Fibroblast of villous mesenchyme (primary cell): ENCODE results near the gene ZCCHC24. TPM values are rescaled to one million over a fixed set of nuclear protein-coding genes. Genes with fewer than 3 reads are reported as not detected.

Experiments used
- DNase-seq: peaks from one replicate; pipeline ENCODE4 v3.0.0-alpha.2; 2010; ENCODE audit warnings: low read depth
- H3K4me3 ChIP-seq: 2 replicates; pipeline ENCODE4 v1.5.1; 2011; ENCODE audit warnings: low read depth, mild to moderate bottlenecking, low read length
- CTCF ChIP-seq: IDR thresholded peaks from 2 replicates; pipeline ENCODE4 v1.5.1; 2012; ENCODE audit warnings: low read depth, mild to moderate bottlenecking, low read length; ENCODE audit not compliant: insufficient read depth
- total RNA-seq: library from RNA; depleted of rRNA; stranded (reverse); fragments of >200 nt; gene quantifications from 2 replicates; pipeline ENCODE4 v1.2.3, GENCODE V29; 2012

ZCCHC24 gene
- total RNA-seq, 1 donor, result 36.7 TPM

GRCh38 chr10:79390057-79390456 lies 55.4 kb downstream of the ZCCHC24 start:
- no peak for DNase-seq
- no peak for TF ChIP-seq CTCF
- H3K4me3 ChIP-seq, result no peak overlapping the region

- no peak for DNase-seq
- H3K4me3 ChIP-seq, result no peak overlapping the region
- TF ChIP-seq CTCF, result no peak
Measured at GRCh38 chr10:79387974-79388850, 57.2 kb downstream of the ZCCHC24 start.

GRCh38 chr10:79387466-79387973 lies 57.9 kb downstream of the ZCCHC24 start:
- no peak for TF ChIP-seq CTCF
- H3K4me3 ChIP-seq, result no peak overlapping the region
- DNase-seq, result no peak

- no peak overlapping the region for H3K4me3 ChIP-seq
- TF ChIP-seq CTCF, result no peak
- no peak for DNase-seq
Measured at GRCh38 chr10:79386637-79387465, 58.6 kb downstream of the ZCCHC24 start.

- no peak overlapping the region for H3K4me3 ChIP-seq
- no peak for DNase-seq
- TF ChIP-seq CTCF, result no peak
Measured at GRCh38 chr10:79385804-79386531, 59.5 kb downstream of the ZCCHC24 start.

GRCh38 chr10:79385392-79385795 lies 60.0 kb downstream of the ZCCHC24 start:
- no peak for DNase-seq
- H3K4me3 ChIP-seq, result no peak overlapping the region
- TF ChIP-seq CTCF, result no peak
